Loucy (cell line): ENCODE measurements around the gene LMX1B.
"Not testable (repeated sequence)": the region's sequence is repeated elsewhere in the genome, so short reads cannot be mapped to it uniquely, and the experiment has no call there.

ENCODE experiments used
- H2AFZ ChIP-seq: fragments of 200-600 bp; sonication (generic); 2 replicates; pipeline ENCODE4 v1.6.0; 2016; ENCODE audit warnings: antibody characterized with exemption, mild to moderate bottlenecking, low read length, moderate library complexity
- H3F3A ChIP-seq: fragments of 200-600 bp; 2 replicates; pipeline ENCODE4 v1.6.0; 2016; ENCODE audit warnings: antibody characterized with exemption, low read depth, mild to moderate bottlenecking
- H3K27me3 ChIP-seq: fragments of 200-600 bp; sonication (generic); 2 replicates; pipeline ENCODE4 v1.6.1; 2014; ENCODE audit warnings: low read length, mild to moderate bottlenecking; ENCODE audit not compliant: insufficient read depth, poor library complexity, severe bottlenecking
- H3K36me3 ChIP-seq: fragments of 200-600 bp; sonication (generic); 2 replicates; pipeline ENCODE4 v1.6.1; 2016; ENCODE audit warnings: low read length; ENCODE audit not compliant: insufficient read depth
- H3K4me1 ChIP-seq: fragments of 200-600 bp; sonication (generic); 2 replicates; pipeline ENCODE4 v1.5.1; 2014; ENCODE audit warnings: low read length, mild to moderate bottlenecking; ENCODE audit not compliant: insufficient read depth, poor library complexity, severe bottlenecking
- H3K4me2 ChIP-seq: fragments of 200-600 bp; sonication (generic); 2 replicates; pipeline ENCODE4 v1.6.0; 2014; ENCODE audit warnings: antibody characterized with exemption, low read length, low read depth, mild to moderate bottlenecking; ENCODE audit not compliant: poor library complexity, severe bottlenecking
- H3K4me3 ChIP-seq: fragments of 200-600 bp; sonication (generic); 2 replicates; pipeline ENCODE4 v1.5.1; 2014; ENCODE audit warnings: low read length, mild to moderate bottlenecking, mixed read lengths; ENCODE audit not compliant: poor library complexity, severe bottlenecking
- H3K79me2 ChIP-seq: fragments of 200-600 bp; sonication (generic); 2 replicates; pipeline ENCODE4 v1.6.1; 2014; ENCODE audit warnings: low read length; ENCODE audit not compliant: insufficient read depth
- H3K9ac ChIP-seq: fragments of 200-600 bp; sonication (generic); 2 replicates; pipeline ENCODE4 v1.6.0; 2014; ENCODE audit warnings: mild to moderate bottlenecking, low read depth, low read length, moderate library complexity; ENCODE audit not compliant: poor library complexity, severe bottlenecking
- H3K9me2 ChIP-seq: fragments of 200-600 bp; sonication (generic); replicated peaks from 2 replicates; pipeline ENCODE4 v1.6.1; 2016; ENCODE audit warnings: low read depth, low read length, mixed read lengths
- H3K9me3 ChIP-seq: fragments of 200-600 bp; sonication (generic); 2 replicates; pipeline ENCODE4 v1.6.1; 2014; ENCODE audit warnings: mild to moderate bottlenecking, antibody characterized with exemption, low read length, low read depth; ENCODE audit not compliant: insufficient read depth
- H4K20me1 ChIP-seq: fragments of 200-600 bp; sonication (generic); 2 replicates; pipeline ENCODE4 v1.6.0; 2014; ENCODE audit warnings: antibody characterized with exemption, low read length, mild to moderate bottlenecking; ENCODE audit not compliant: insufficient read depth, poor library complexity, severe bottlenecking
- CTCF ChIP-seq: fragments of 200-600 bp; sonication (generic); conservative IDR thresholded peaks from 2 replicates; pipeline ENCODE4 v1.5.1; 2014; ENCODE audit warnings: mild to moderate bottlenecking, antibody characterized with exemption, low read length
- EZH2phosphoT487 ChIP-seq: fragments of 200-600 bp; IDR thresholded peaks from 2 replicates; pipeline ENCODE4 v1.6.1; 2018; ENCODE audit warnings: antibody characterized with exemption, mild to moderate bottlenecking, moderate library complexity, borderline replicate concordance

Gene LMX1B

GRCh38 chr9:126722922-126723806 is 109.4 kb downstream of the LMX1B start:
- H3K36me3 ChIP-seq, result no peaks in the 10 kb centered on the region
- peak overlapping the region; percentile 73 for H2AFZ ChIP-seq
- no peaks in the 10 kb centered on the region for H4K20me1 ChIP-seq
- peak overlapping the region; percentile 84 for H3K4me3 ChIP-seq
- peak overlapping the region; percentile 93 for H3K4me2 ChIP-seq
- peaks cover 44% of the 10 kb centered on the region for H3K4me1 ChIP-seq
- H3K27me3 ChIP-seq, result no peaks in the 10 kb centered on the region
- TF ChIP-seq CTCF (no peak), EZH2phosphoT487 (no peak)
- H3F3A ChIP-seq, result peaks cover 4% of the 10 kb centered on the region; the same call in 1 of the 2 replicates
- no peaks in the 10 kb centered on the region for H3K9me2 ChIP-seq
- H3K9ac ChIP-seq, result peak overlapping the region; percentile 98
- no peaks in the 10 kb centered on the region for H3K9me3 ChIP-seq
- H3K79me2 ChIP-seq, result no peaks in the 10 kb centered on the region; the same call in 1 of the 2 replicates

DNA sequence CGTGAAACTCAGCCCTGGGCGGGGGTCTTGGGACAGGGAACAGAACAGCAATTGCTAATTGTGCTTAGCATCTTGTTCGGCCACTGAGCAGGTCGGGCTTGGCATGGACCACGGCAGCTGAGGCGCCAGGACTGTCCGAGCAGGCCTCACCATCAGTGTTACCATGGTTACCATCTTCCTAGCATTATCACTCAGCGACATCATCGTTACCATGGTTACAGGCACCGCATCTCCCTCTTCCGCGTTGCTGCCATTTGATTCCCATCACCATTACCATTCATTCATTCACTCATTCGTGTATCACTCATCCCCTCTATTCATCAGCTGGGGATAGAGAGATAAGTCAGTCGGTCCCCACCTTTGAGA is 110.1 kb downstream of the LMX1B start:
- Histone ChIP-seq H3K4me2 (peak overlapping the region; percentile 93), H4K20me1 (no peaks in the 10 kb centered on the region), H2AFZ (peak overlapping the region; percentile 73; the same call in 1 of the 2 replicates), H3K9ac (peak overlapping the region; percentile 98), H3K9me3 (no peaks in the 10 kb centered on the region), H3F3A (peaks cover 4% of the 10 kb centered on the region; the same call in 1 of the 2 replicates), H3K4me3 (peak overlapping the region; percentile 84), H3K9me2 (no peaks in the 10 kb centered on the region), H3K4me1 (peaks cover 41% of the 10 kb centered on the region), H3K79me2 (no peaks in the 10 kb centered on the region; the same call in 1 of the 2 replicates), H3K36me3 (no peaks in the 10 kb centered on the region), H3K27me3 (no peaks in the 10 kb centered on the region)
- TF ChIP-seq EZH2phosphoT487 (no peak), CTCF (no peak)

DNA sequence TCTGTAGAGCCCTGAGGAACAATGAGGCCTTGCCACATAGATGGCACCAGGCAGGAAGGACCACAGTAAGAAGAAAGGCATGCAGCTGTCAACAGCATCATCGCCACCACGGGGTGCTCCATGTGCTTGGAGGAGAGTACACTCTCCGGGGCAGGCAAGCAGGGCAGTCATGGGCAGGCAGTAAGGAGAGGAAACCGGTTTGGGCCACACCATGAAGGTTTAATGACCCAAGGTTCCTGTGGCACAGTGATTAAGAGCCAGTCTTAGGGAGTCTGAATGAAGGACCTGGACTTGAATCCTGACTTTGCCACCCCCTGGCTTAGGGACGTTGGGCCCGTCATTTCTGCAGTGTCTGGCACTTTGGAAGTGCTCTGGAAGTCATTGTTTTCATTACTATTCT is 110.5 kb downstream of the LMX1B start:
- Histone ChIP-seq H3K4me2 (peak overlapping the region; percentile 93), H3K9me2 (no peaks in the 10 kb centered on the region), H3K79me2 (no peaks in the 10 kb centered on the region; the same call in 1 of the 2 replicates), H3K27me3 (no peaks in the 10 kb centered on the region), H3K4me3 (peak overlapping the region; percentile 84), H4K20me1 (no peaks in the 10 kb centered on the region), H3K9me3 (no peaks in the 10 kb centered on the region), H3K9ac (no peak overlapping the region), H3F3A (peaks cover 4% of the 10 kb centered on the region; the same call in 1 of the 2 replicates), H3K36me3 (no peaks in the 10 kb centered on the region), H3K4me1 (peaks cover 38% of the 10 kb centered on the region), H2AFZ (no peak overlapping the region)
- TF ChIP-seq EZH2phosphoT487 (no peak), CTCF (no peak)

GRCh38 chr9:126725485-126725884 is 111.8 kb downstream of the LMX1B start:
- H3K36me3 ChIP-seq, H3K27me3 ChIP-seq, H3K4me2 ChIP-seq, H3K9me3 ChIP-seq, H3K9ac ChIP-seq, H2AFZ ChIP-seq, H3K4me3 ChIP-seq, H3K79me2 ChIP-seq, H4K20me1 ChIP-seq, H3F3A ChIP-seq, H3K9me2 ChIP-seq: not testable (repeated sequence)
- peaks cover 28% of the 10 kb centered on the region for H3K4me1 ChIP-seq

DNA sequence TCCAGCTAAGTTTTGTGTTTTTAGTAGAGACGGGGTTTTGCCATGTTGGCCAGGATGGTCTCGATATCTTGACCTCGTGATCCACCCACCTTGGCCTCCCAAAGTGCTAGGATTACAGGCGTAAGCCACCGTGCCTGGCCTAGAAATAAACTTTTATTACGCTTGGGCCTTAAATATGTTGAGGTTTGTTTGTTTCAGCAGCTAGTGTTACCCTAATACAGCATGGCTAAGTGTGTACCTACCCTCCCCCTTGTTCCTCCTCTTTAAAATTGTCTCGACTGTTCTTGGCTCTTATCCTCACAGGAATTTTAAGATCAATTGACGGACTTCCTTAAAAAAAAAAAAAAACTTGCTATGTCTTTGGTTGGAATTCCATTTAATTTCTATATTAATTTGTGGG is 114.5 kb downstream of the LMX1B start:
- not testable (repeated sequence) for H3K27me3 ChIP-seq, H3K4me2 ChIP-seq, H3K36me3 ChIP-seq, H4K20me1 ChIP-seq, H3F3A ChIP-seq, H3K9me2 ChIP-seq, H3K9ac ChIP-seq, H2AFZ ChIP-seq, H3K79me2 ChIP-seq, H3K9me3 ChIP-seq, H3K4me3 ChIP-seq
- H3K4me1 ChIP-seq, result peaks cover 16% of the 10 kb centered on the region
